HepG2 (cell line): ENCODE data around the gene TOPBP1. TPM values are rescaled to one million over a fixed set of nuclear protein-coding genes. Genes with fewer than 3 reads are reported as not detected.

Experiments used
- ATF7-NPFF ChIP-seq: sonication (generic); formaldehyde crosslinking; IDR thresholded peaks from 2 replicates; pipeline ENCODE4 v1.8.1; 2023; ENCODE audit warnings: mild to moderate bottlenecking, low read depth, missing genetic modification reagents, moderate library complexity
- CEBPG ChIP-seq: IDR thresholded peaks from 2 replicates; pipeline ENCODE4 v1.6.1; 2016
- FOXK1 ChIP-seq: sonication (generic); formaldehyde crosslinking; IDR thresholded peaks from 2 replicates; pipeline ENCODE4 v1.4.0; 2020; ENCODE audit warnings: low read depth, missing genetic modification reagents, borderline replicate concordance
- JUNB ChIP-seq: sonication (generic); formaldehyde crosslinking; IDR thresholded peaks from 2 replicates; pipeline ENCODE4 v1.8.0; 2022; ENCODE audit warnings: missing genetic modification reagents, mild to moderate bottlenecking, borderline replicate concordance
- KDM5B ChIP-seq: sonication (generic); formaldehyde crosslinking; IDR thresholded peaks from 2 replicates; pipeline ENCODE4 v1.4.0; 2020; ENCODE audit warnings: missing genetic modification reagents, mild to moderate bottlenecking, borderline replicate concordance
- KLF15 ChIP-seq: sonication (generic); formaldehyde crosslinking; IDR thresholded peaks from 2 replicates; pipeline ENCODE4 v1.8.1; 2023; ENCODE audit warnings: borderline replicate concordance, mild to moderate bottlenecking, inconsistent platforms, missing genetic modification reagents, mixed read lengths
- MTF2 ChIP-seq: sonication (generic); formaldehyde crosslinking; IDR thresholded peaks from 2 replicates; pipeline ENCODE4 v1.5.0; 2020; ENCODE audit warnings: missing genetic modification reagents, borderline replicate concordance
- SP140L ChIP-seq: sonication (generic); formaldehyde crosslinking; IDR thresholded peaks from 2 replicates; pipeline ENCODE4 v1.4.0; 2020; ENCODE audit warnings: missing genetic modification reagents, borderline replicate concordance
- ZFP41 ChIP-seq: sonication (generic); formaldehyde crosslinking; IDR thresholded peaks from 2 replicates; pipeline ENCODE4 v1.4.0; 2020; ENCODE audit warnings: mild to moderate bottlenecking, missing genetic modification reagents, borderline replicate concordance
- ZMYM3 ChIP-seq: sonication (generic); formaldehyde crosslinking; IDR thresholded peaks from 2 replicates; pipeline ENCODE4 v1.5.1; 2020; ENCODE audit warnings: mild to moderate bottlenecking, missing genetic modification reagents
- ZNF432 ChIP-seq: sonication (generic); formaldehyde crosslinking; IDR thresholded peaks from 2 replicates; pipeline ENCODE4 v1.5.0; 2020; ENCODE audit warnings: missing genetic modification reagents, mild to moderate bottlenecking, borderline replicate concordance
- ZNF737 ChIP-seq: sonication (generic); formaldehyde crosslinking; IDR thresholded peaks from 2 replicates; pipeline ENCODE4 v1.5.0; 2020; ENCODE audit warnings: missing genetic modification reagents, mild to moderate bottlenecking, borderline replicate concordance
- polyA plus RNA-seq, 8 experiments: library from polyadenylated mRNA; depleted of rRNA in 3 of 8; stranded (reverse) in 7 of 8; unstranded in 1 of 8; fragments of >200 nt; fragmentation: Illumina TruSeq in 4 of 8; extraction: Trizol in 4 of 8; gene quantifications; 2 replicates each; pipeline versions ENCODE4 v1.2.1 to v1.2.3, GENCODE V29; 2011 to 2016; ENCODE audit warnings: low read depth in 4 of 8, missing spikeins in 1 of 8, mixed read lengths in 1 of 8; ENCODE audit not compliant: insufficient read depth in 1 of 8
- total RNA-seq, 5 experiments: library from RNA; depleted of rRNA; stranded (reverse); fragments of >200 nt; fragmentation: Illumina TruSeq; extraction: Trizol; gene quantifications; 2 replicates each; pipeline ENCODE4 v1.2.3, GENCODE V29; 2016; ENCODE audit warnings: low read depth in 1 of 5
- TF ChIP-seq, protein P1 (sequence below), 2 experiments: sonication (generic) in 1 of 2; formaldehyde crosslinking in 1 of 2; IDR thresholded peaks; 2 replicates each; pipeline versions ENCODE4 v1.4.0 to v1.6.1; 2016 to 2020; ENCODE audit warnings: borderline replicate concordance in 1 of 2, low read depth in 1 of 2, mild to moderate bottlenecking in 1 of 2, missing genetic modification reagents in 1 of 2
- TF ChIP-seq, protein P2 (sequence below): sonication (generic); formaldehyde crosslinking; IDR thresholded peaks from 2 replicates; pipeline ENCODE4 v1.8.1; 2023; ENCODE audit warnings: missing genetic modification reagents, mild to moderate bottlenecking, borderline replicate concordance
- TF ChIP-seq, protein P3 (sequence below): sonication (generic); formaldehyde crosslinking; IDR thresholded peaks from 2 replicates; pipeline ENCODE4 v1.9.0; 2021; ENCODE audit warnings: missing genetic modification reagents, borderline replicate concordance
- TF ChIP-seq, protein P4 (sequence below): sonication (generic); formaldehyde crosslinking; IDR thresholded peaks from 2 replicates; pipeline ENCODE4 v1.5.0; 2020; ENCODE audit warnings: mild to moderate bottlenecking, missing genetic modification reagents

Gene TOPBP1
- total and polyA plus RNA-seq, 2 of the 13 experiments (the other 11 are each of a cell fraction or from before 2014, with no cell fraction given), result 24.3 to 42.9 TPM

DNA sequence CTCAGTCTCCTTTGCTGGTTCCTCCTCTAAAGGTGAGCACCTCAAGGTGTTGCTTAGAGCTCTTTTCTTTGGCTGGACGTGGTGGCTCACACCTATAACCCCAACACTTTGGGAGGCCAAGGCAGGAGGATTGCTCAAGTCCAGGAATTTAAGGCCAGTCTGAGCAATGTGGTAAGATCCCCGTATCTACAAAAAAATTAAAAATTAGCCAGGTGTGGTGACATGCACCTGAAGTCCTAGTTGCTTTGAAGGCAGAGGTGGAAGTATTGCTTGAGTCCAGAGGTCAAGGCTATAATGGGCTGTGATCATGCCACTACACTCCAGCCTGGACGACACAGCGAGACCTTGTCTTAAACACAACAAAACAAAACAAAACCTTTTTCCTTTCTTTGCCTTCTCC is 28.3 kb downstream of the TOPBP1 start (continued):
- 0 out of 2 replicates have a peak, but pooled peaks have one; percentile 12 for TF ChIP-seq FOXK1 (CRISPR knock-in tag)
- TF ChIP-seq JUNB (CRISPR knock-in tag), result no peak
- peak; percentile 31; the same call in 1 of the 2 replicates for TF ChIP-seq CEBPG (CRISPR knock-in tag)
- no peak for TF ChIP-seq KLF15 (CRISPR knock-in tag)
- TF ChIP-seq, protein P1, sequence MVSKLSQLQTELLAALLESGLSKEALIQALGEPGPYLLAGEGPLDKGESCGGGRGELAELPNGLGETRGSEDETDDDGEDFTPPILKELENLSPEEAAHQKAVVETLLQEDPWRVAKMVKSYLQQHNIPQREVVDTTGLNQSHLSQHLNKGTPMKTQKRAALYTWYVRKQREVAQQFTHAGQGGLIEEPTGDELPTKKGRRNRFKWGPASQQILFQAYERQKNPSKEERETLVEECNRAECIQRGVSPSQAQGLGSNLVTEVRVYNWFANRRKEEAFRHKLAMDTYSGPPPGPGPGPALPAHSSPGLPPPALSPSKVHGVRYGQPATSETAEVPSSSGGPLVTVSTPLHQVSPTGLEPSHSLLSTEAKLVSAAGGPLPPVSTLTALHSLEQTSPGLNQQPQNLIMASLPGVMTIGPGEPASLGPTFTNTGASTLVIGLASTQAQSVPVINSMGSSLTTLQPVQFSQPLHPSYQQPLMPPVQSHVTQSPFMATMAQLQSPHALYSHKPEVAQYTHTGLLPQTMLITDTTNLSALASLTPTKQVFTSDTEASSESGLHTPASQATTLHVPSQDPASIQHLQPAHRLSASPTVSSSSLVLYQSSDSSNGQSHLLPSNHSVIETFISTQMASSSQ (IDR thresholded peaks at IDR 0.05; ENCODE audit: low read depth), result peak; percentile 74
- TF ChIP-seq, protein P1 (CRISPR knock-in tag; IDR thresholded peaks at IDR 0.05; ENCODE audit: borderline replicate concordance), result peak; percentile 56; the same call in 1 of the 2 replicates
- TF ChIP-seq SP140L (CRISPR knock-in tag), result no peak
- TF ChIP-seq MTF2 (CRISPR knock-in tag), result no peak
- TF ChIP-seq KDM5B, result no peak
- no peak for TF ChIP-seq ZNF432 (CRISPR knock-in tag)
- TF ChIP-seq ZNF737 (CRISPR knock-in tag), result no peak
- TF ChIP-seq, protein P2, sequence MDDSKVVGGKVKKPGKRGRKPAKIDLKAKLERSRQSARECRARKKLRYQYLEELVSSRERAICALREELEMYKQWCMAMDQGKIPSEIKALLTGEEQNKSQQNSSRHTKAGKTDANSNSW (CRISPR knock-in tag), result no peak
- TF ChIP-seq ZMYM3 (CRISPR knock-in tag), result peak; percentile 86
- TF ChIP-seq ATF7-NPFF (CRISPR knock-in tag), result no peak
- TF ChIP-seq, protein P3, sequence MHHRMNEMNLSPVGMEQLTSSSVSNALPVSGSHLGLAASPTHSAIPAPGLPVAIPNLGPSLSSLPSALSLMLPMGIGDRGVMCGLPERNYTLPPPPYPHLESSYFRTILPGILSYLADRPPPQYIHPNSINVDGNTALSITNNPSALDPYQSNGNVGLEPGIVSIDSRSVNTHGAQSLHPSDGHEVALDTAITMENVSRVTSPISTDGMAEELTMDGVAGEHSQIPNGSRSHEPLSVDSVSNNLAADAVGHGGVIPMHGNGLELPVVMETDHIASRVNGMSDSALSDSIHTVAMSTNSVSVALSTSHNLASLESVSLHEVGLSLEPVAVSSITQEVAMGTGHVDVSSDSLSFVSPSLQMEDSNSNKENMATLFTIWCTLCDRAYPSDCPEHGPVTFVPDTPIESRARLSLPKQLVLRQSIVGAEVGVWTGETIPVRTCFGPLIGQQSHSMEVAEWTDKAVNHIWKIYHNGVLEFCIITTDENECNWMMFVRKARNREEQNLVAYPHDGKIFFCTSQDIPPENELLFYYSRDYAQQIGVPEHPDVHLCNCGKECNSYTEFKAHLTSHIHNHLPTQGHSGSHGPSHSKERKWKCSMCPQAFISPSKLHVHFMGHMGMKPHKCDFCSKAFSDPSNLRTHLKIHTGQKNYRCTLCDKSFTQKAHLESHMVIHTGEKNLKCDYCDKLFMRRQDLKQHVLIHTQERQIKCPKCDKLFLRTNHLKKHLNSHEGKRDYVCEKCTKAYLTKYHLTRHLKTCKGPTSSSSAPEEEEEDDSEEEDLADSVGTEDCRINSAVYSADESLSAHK (CRISPR knock-in tag), result no peak
- TF ChIP-seq, protein P4, sequence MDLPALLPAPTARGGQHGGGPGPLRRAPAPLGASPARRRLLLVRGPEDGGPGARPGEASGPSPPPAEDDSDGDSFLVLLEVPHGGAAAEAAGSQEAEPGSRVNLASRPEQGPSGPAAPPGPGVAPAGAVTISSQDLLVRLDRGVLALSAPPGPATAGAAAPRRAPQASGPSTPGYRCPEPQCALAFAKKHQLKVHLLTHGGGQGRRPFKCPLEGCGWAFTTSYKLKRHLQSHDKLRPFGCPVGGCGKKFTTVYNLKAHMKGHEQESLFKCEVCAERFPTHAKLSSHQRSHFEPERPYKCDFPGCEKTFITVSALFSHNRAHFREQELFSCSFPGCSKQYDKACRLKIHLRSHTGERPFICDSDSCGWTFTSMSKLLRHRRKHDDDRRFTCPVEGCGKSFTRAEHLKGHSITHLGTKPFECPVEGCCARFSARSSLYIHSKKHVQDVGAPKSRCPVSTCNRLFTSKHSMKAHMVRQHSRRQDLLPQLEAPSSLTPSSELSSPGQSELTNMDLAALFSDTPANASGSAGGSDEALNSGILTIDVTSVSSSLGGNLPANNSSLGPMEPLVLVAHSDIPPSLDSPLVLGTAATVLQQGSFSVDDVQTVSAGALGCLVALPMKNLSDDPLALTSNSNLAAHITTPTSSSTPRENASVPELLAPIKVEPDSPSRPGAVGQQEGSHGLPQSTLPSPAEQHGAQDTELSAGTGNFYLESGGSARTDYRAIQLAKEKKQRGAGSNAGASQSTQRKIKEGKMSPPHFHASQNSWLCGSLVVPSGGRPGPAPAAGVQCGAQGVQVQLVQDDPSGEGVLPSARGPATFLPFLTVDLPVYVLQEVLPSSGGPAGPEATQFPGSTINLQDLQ (CRISPR knock-in tag), result no peak
- no peak for TF ChIP-seq ZFP41 (CRISPR knock-in tag)
